PFSK-1 (cell line): ENCODE measurements around the gene ARHGAP42.

Experiments
- FOXP2 ChIP-seq: optimal IDR thresholded peaks from 2 replicates; pipeline ENCODE3; 2011; ENCODE audit warnings: borderline replicate concordance, control low read depth, inconsistent platforms; ENCODE audit not compliant: insufficient read depth; ENCODE audit errors: extremely low read length, extremely low read depth
- POLR2AphosphoS5 ChIP-seq: IDR thresholded peaks from 2 replicates; pipeline ENCODE4 v1.6.1; 2012; ENCODE audit warnings: low read depth, mild to moderate bottlenecking, control low read depth, low read length, moderate library complexity
- REST ChIP-seq, 2 experiments: IDR thresholded peaks; 2 replicates each; pipeline versions ENCODE4 v1.6.1 to v1.8.0; 2011 to 2012; ENCODE audit warnings: low read depth in 2 of 2, low read length in 2 of 2, control low read depth in 1 of 2, inconsistent platforms in 1 of 2, mild to moderate bottlenecking in 1 of 2, moderate library complexity in 1 of 2; ENCODE audit not compliant: insufficient read depth in 1 of 2
- SIN3A ChIP-seq: IDR thresholded peaks from 2 replicates; pipeline ENCODE4 v1.6.1; 2012; ENCODE audit warnings: mild to moderate bottlenecking, low read length, moderate library complexity, borderline replicate concordance; ENCODE audit not compliant: insufficient read depth
- TAF1 ChIP-seq: IDR thresholded peaks from 2 replicates; pipeline ENCODE4 v1.6.1; 2012; ENCODE audit warnings: low read length, control low read depth, borderline replicate concordance; ENCODE audit not compliant: insufficient read depth

ARHGAP42 gene

GRCh38 chr11:101014600-101015285, 327.7 kb downstream of the ARHGAP42 start:
- no peak for TF ChIP-seq POLR2AphosphoS5
- no peak for TF ChIP-seq SIN3A
- no peak for TF ChIP-seq TAF1
- TF ChIP-seq FOXP2: no peak
- TF ChIP-seq REST (IDR thresholded peaks at IDR 0.05; ENCODE audit: insufficient read depth in 1 of 2, low read depth in 2 of 2, low read length in 2 of 2): no peak

GRCh38 chr11:101019870-101020269, 332.8 kb downstream of the ARHGAP42 start:
- TF ChIP-seq REST (IDR thresholded peaks at IDR 0.05; ENCODE audit: insufficient read depth in 1 of 2, low read depth in 2 of 2, low read length in 2 of 2) (no peak), TAF1 (no peak), SIN3A (no peak), POLR2AphosphoS5 (no peak), FOXP2 (no peak)

GRCh38 chr11:101022256-101022655, 335.2 kb downstream of the ARHGAP42 start:
- TF ChIP-seq POLR2AphosphoS5 (no peak), TAF1 (no peak), FOXP2 (no peak), SIN3A (no peak), REST (IDR thresholded peaks at IDR 0.05; ENCODE audit: insufficient read depth in 1 of 2, low read depth in 2 of 2, low read length in 2 of 2) (no peak)

- TF ChIP-seq POLR2AphosphoS5 (no peak), REST (IDR thresholded peaks at IDR 0.05; ENCODE audit: insufficient read depth in 1 of 2, low read depth in 2 of 2, low read length in 2 of 2) (no peak), FOXP2 (no peak), TAF1 (no peak)
Observed at GRCh38 chr11:101028644-101029043, 341.6 kb downstream of the ARHGAP42 start.

- no peak for TF ChIP-seq SIN3A
- no peak for TF ChIP-seq REST (IDR thresholded peaks at IDR 0.05; ENCODE audit: insufficient read depth in 1 of 2, low read depth in 2 of 2, low read length in 2 of 2)
- no peak for TF ChIP-seq TAF1
- no peak for TF ChIP-seq POLR2AphosphoS5
- no peak for TF ChIP-seq FOXP2
Observed at GRCh38 chr11:101030015-101030414, 342.9 kb downstream of the ARHGAP42 start.
